Measurements from ENCODE around the gene TMEM43.

The TMEM43 gene

DNA sequence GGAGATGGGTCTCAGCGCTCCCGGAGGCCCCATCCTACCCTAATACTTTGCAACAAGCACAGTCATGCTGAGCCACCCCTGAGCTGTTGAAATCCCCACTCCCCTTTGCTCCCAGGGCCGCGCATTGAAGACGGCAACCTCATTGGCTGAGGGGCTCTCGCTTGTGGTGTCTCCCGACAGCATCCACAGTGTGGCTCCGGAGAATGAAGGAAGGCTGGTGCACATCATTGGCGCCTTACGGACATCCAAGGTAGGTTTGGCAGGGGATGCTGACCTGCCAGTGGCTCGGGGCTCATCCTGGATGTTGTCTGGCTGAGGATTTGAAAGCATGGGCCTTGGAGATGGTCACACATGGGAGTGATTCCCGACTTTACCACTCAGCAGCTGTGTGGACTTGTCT lies 5.9 kb downstream of the TMEM43 start:
- Histone ChIP-seq H2BK15ac (ENCODE audit: low read length) (no peak overlapping the region), H2BK5ac (ENCODE audit: low read length) (no peak overlapping the region), H3K14ac (ENCODE audit: low read length) (no peak overlapping the region), H3K79me1 (ENCODE audit: low read depth, low read length) (peaks cover 2% of the 10 kb centered on the region), H3K27ac (replicated peaks; ENCODE audit: low read length) (no peak overlapping the region), H4K91ac (ENCODE audit: low read depth, low read length, poor library complexity) (no peak overlapping the region), H2AFZ (ENCODE audit: low read length) (no peak overlapping the region), H3K4me3 (ENCODE audit: low read length in 2 of 2) (no peak overlapping the region), H3K23ac (ENCODE audit: low read depth, low read length, poor library complexity) (no peak overlapping the region), H3K9ac (ENCODE audit: low read depth, low read length, poor library complexity) (no peak overlapping the region), H3K36me3 (replicated peaks in 1 of 2; ENCODE audit: control insufficient read depth in 2 of 2, insufficient read depth in 2 of 2, low read length in 2 of 2) (peaks cover 47 to 92% of the 10 kb centered on the region in 2 donors), H3K4me1 (ENCODE audit: control insufficient read depth in 2 of 2, insufficient read depth in 1 of 2, low read depth in 1 of 2, low read length in 2 of 2) (peaks cover 5 to 7% of the 10 kb centered on the region in 2 donors), H2AK5ac (ENCODE audit: low read depth, low read length) (no peak overlapping the region), H2BK12ac (ENCODE audit: low read length) (no peak overlapping the region), H2BK120ac (ENCODE audit: low read depth, low read length) (no peak overlapping the region), H3K27me3 (ENCODE audit: control insufficient read depth in 3 of 3, insufficient read depth in 3 of 3, low read depth in 1 of 3, low read length in 3 of 3) (no peaks in the 10 kb centered on the region), H4K8ac (ENCODE audit: low read depth, low read length) (no peak overlapping the region), H3K9me3 (replicated peaks in 1 of 2; ENCODE audit: control insufficient read depth in 2 of 2, insufficient read depth in 1 of 2, low read depth in 1 of 2, low read length in 2 of 2) (peaks cover 0 to 10% of the 10 kb centered on the region in 2 donors), H3K4ac (ENCODE audit: low read length) (no peak overlapping the region), H3K4me2 (ENCODE audit: insufficient read depth, low read length, poor library complexity, severe bottlenecking) (no peak overlapping the region), H3K18ac (ENCODE audit: low read length) (no peak overlapping the region)
- WGBS, 2 donors (ENCODE audit: extremely low coverage in 2 of 2, insufficient read length in 2 of 2, insufficient replicate concordance in 1 of 2) = no CpG with 5 or more reads among the region's 12 CpGs
- DNase-seq (ENCODE audit: low spot score) = no peak

GRCh38 chr3:14131134-14131533 lies 6.3 kb downstream of the TMEM43 start:
- H3K36me3 ChIP-seq (replicated peaks in 1 of 2; ENCODE audit: control insufficient read depth in 2 of 2, insufficient read depth in 2 of 2, low read length in 2 of 2) = peaks cover 48 to 96% of the 10 kb centered on the region in 2 donors
- H3K4me1 ChIP-seq (ENCODE audit: control insufficient read depth in 2 of 2, insufficient read depth in 1 of 2, low read depth in 1 of 2, low read length in 2 of 2) = peaks cover 1 to 4% of the 10 kb centered on the region in 2 donors
- H2AFZ ChIP-seq (ENCODE audit: low read length) = no peak overlapping the region
- DNase-seq (ENCODE audit: low spot score) = no peak
- peaks cover 2% of the 10 kb centered on the region for H3K79me1 ChIP-seq (ENCODE audit: low read depth, low read length)
- no peak overlapping the region for H4K91ac ChIP-seq (ENCODE audit: low read depth, low read length, poor library complexity)
- H3K4ac ChIP-seq (ENCODE audit: low read length) = no peak overlapping the region
- H4K8ac ChIP-seq (ENCODE audit: low read depth, low read length) = no peak overlapping the region
- no peak overlapping the region for H2BK5ac ChIP-seq (ENCODE audit: low read length)
- WGBS, 2 donors (ENCODE audit: extremely low coverage in 2 of 2, insufficient read length in 2 of 2, insufficient replicate concordance in 1 of 2) = no CpG with 5 or more reads among the region's 5 CpGs
- H3K9ac ChIP-seq (ENCODE audit: low read depth, low read length, poor library complexity) = no peak overlapping the region
- no peaks in the 10 kb centered on the region for H3K27me3 ChIP-seq (ENCODE audit: control insufficient read depth in 3 of 3, insufficient read depth in 3 of 3, low read depth in 1 of 3, low read length in 3 of 3)
- H3K4me2 ChIP-seq (ENCODE audit: insufficient read depth, low read length, poor library complexity, severe bottlenecking) = no peak overlapping the region
- H3K9me3 ChIP-seq (replicated peaks in 1 of 2; ENCODE audit: control insufficient read depth in 2 of 2, insufficient read depth in 1 of 2, low read depth in 1 of 2, low read length in 2 of 2) = peaks cover 0 to 10% of the 10 kb centered on the region in 2 donors
- H3K27ac ChIP-seq (replicated peaks; ENCODE audit: low read length) = no peak overlapping the region
- H2BK15ac ChIP-seq (ENCODE audit: low read length) = no peak overlapping the region
- no peak overlapping the region for H2BK120ac ChIP-seq (ENCODE audit: low read depth, low read length)
- H2AK5ac ChIP-seq (ENCODE audit: low read depth, low read length) = no peak overlapping the region
- no peak overlapping the region for H3K23ac ChIP-seq (ENCODE audit: low read depth, low read length, poor library complexity)
- no peak overlapping the region for H3K4me3 ChIP-seq (ENCODE audit: low read length in 2 of 2)
- no peak overlapping the region for H3K14ac ChIP-seq (ENCODE audit: low read length)
- no peak overlapping the region for H2BK12ac ChIP-seq (ENCODE audit: low read length)
- no peak overlapping the region for H3K18ac ChIP-seq (ENCODE audit: low read length)

- Histone ChIP-seq H2AK5ac (ENCODE audit: low read depth, low read length) (no peak overlapping the region), H2BK5ac (ENCODE audit: low read length) (no peak overlapping the region), H3K9me3 (replicated peaks in 1 of 2; ENCODE audit: control insufficient read depth in 2 of 2, insufficient read depth in 1 of 2, low read depth in 1 of 2, low read length in 2 of 2) (peaks cover 0 to 10% of the 10 kb centered on the region in 2 donors), H3K27ac (replicated peaks; ENCODE audit: low read length) (no peak overlapping the region), H3K14ac (ENCODE audit: low read length) (no peak overlapping the region), H3K36me3 (replicated peaks in 1 of 2; ENCODE audit: control insufficient read depth in 2 of 2, insufficient read depth in 2 of 2, low read length in 2 of 2) (peaks cover 50 to 99% of the 10 kb centered on the region in 2 donors), H3K79me1 (ENCODE audit: low read depth, low read length) (peaks cover 2% of the 10 kb centered on the region), H3K23ac (ENCODE audit: low read depth, low read length, poor library complexity) (peak overlapping the region; percentile 66), H3K4me1 (ENCODE audit: control insufficient read depth in 2 of 2, insufficient read depth in 1 of 2, low read depth in 1 of 2, low read length in 2 of 2) (no peaks in the 10 kb centered on the region), H2AFZ (ENCODE audit: low read length) (no peak overlapping the region), H2BK120ac (ENCODE audit: low read depth, low read length) (peak overlapping the region; percentile 51), H4K91ac (ENCODE audit: low read depth, low read length, poor library complexity) (no peak overlapping the region), H3K9ac (ENCODE audit: low read depth, low read length, poor library complexity) (no peak overlapping the region), H3K4me3 (ENCODE audit: low read length in 2 of 2) (peak overlapping the region in 1 of 2 donors; percentile 18), H2BK12ac (ENCODE audit: low read length) (no peak overlapping the region), H2BK15ac (ENCODE audit: low read length) (no peak overlapping the region), H3K4me2 (ENCODE audit: insufficient read depth, low read length, poor library complexity, severe bottlenecking) (no peak overlapping the region), H3K27me3 (ENCODE audit: control insufficient read depth in 3 of 3, insufficient read depth in 3 of 3, low read depth in 1 of 3, low read length in 3 of 3) (no peaks in the 10 kb centered on the region), H3K18ac (ENCODE audit: low read length) (no peak overlapping the region), H3K4ac (ENCODE audit: low read length) (no peak overlapping the region), H4K8ac (ENCODE audit: low read depth, low read length) (no peak overlapping the region)
- no CpG with 5 or more reads among the region's 8 CpGs for WGBS, 2 donors (ENCODE audit: extremely low coverage in 2 of 2, insufficient read length in 2 of 2, insufficient replicate concordance in 1 of 2)
- no peak for DNase-seq (ENCODE audit: low spot score)
Measured at GRCh38 chr3:14132120-14132519, 7.3 kb downstream of the TMEM43 start.

DNA sequence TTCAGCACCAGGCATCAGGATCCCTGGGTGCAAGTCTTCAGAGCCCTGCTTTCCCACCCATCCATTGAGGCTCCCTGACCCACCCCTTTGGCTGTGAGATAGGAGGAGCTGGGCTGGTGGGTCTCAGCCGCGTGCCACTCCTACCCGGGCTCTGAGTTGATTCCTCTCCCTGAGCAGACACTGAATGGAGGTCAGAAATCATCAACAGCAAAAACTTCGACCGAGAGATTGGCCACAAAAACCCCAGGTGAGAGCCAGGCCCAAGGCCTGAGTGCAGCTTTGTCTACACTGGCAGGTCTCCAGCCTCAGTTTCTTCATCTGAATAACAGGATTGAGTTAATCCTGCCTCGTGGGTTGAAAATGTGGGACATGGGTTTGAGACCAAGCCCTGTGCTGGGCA lies 7.8 kb downstream of the TMEM43 start:
- H3K79me1 ChIP-seq (ENCODE audit: low read depth, low read length) = peaks cover 2% of the 10 kb centered on the region
- peaks cover 48 to 100% of the 10 kb centered on the region in 2 donors for H3K36me3 ChIP-seq (replicated peaks in 1 of 2; ENCODE audit: control insufficient read depth in 2 of 2, insufficient read depth in 2 of 2, low read length in 2 of 2)
- no peak overlapping the region for H4K91ac ChIP-seq (ENCODE audit: low read depth, low read length, poor library complexity)
- H2AFZ ChIP-seq (ENCODE audit: low read length) = no peak overlapping the region
- H3K27ac ChIP-seq (replicated peaks; ENCODE audit: low read length) = no peak overlapping the region
- H4K8ac ChIP-seq (ENCODE audit: low read depth, low read length) = no peak overlapping the region
- H2BK120ac ChIP-seq (ENCODE audit: low read depth, low read length) = no peak overlapping the region
- H2AK5ac ChIP-seq (ENCODE audit: low read depth, low read length) = no peak overlapping the region
- H3K4me2 ChIP-seq (ENCODE audit: insufficient read depth, low read length, poor library complexity, severe bottlenecking) = no peak overlapping the region
- H3K18ac ChIP-seq (ENCODE audit: low read length) = no peak overlapping the region
- H3K4ac ChIP-seq (ENCODE audit: low read length) = no peak overlapping the region
- no peak for DNase-seq (ENCODE audit: low spot score)
- H3K9ac ChIP-seq (ENCODE audit: low read depth, low read length, poor library complexity) = no peak overlapping the region
- H2BK12ac ChIP-seq (ENCODE audit: low read length) = no peak overlapping the region
- peaks cover 0 to 10% of the 10 kb centered on the region in 2 donors for H3K9me3 ChIP-seq (replicated peaks in 1 of 2; ENCODE audit: control insufficient read depth in 2 of 2, insufficient read depth in 1 of 2, low read depth in 1 of 2, low read length in 2 of 2)
- H2BK15ac ChIP-seq (ENCODE audit: low read length) = no peak overlapping the region
- no peak overlapping the region for H3K14ac ChIP-seq (ENCODE audit: low read length)
- H3K4me1 ChIP-seq (ENCODE audit: control insufficient read depth in 2 of 2, insufficient read depth in 1 of 2, low read depth in 1 of 2, low read length in 2 of 2) = no peaks in the 10 kb centered on the region
- no peak overlapping the region for H3K23ac ChIP-seq (ENCODE audit: low read depth, low read length, poor library complexity)
- WGBS, 2 donors (ENCODE audit: extremely low coverage in 2 of 2, insufficient read length in 2 of 2, insufficient replicate concordance in 1 of 2) = no CpG with 5 or more reads among the region's 6 CpGs
- H3K27me3 ChIP-seq (ENCODE audit: control insufficient read depth in 3 of 3, insufficient read depth in 3 of 3, low read depth in 1 of 3, low read length in 3 of 3) = no peaks in the 10 kb centered on the region
- no peak overlapping the region for H2BK5ac ChIP-seq (ENCODE audit: low read length)
- no peak overlapping the region for H3K4me3 ChIP-seq (ENCODE audit: low read length in 2 of 2)

Measured in neuronal stem cell (in vitro differentiated cells).